Urothelium cell line (cell line): ENCODE measurements around the gene TMEM222.

Experiments used
- DNase-seq: peaks from one replicate; pipeline ENCODE4 v3.0.0; 2011; ENCODE audit warnings: low spot score, mixed read lengths
- FAIRE-seq: peaks from 2 replicates; lab custom pipeline; 2011; peaks lifted over from hg19 to GRCh38; lab: Jason Lieb, UNC

The TMEM222 gene

DNA sequence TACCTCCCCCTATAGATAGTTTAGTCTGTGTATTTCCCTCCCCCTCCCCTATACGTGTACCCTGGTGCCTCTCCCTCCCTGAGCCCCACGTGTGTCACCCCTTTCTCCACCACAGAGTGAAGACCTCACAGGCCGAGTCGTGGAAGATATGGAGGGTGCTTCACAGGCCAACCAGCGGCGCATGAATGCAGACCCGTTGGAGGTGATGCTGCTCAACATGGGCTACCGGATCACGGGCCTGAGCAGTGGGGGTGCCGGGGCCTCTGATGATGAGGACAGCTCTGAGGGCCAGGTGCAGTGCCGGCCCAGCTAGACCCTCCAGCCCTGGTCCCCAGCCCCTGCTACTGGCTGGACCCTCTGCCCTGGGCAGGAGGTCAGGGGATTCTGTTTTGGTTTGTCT lies 15.9 kb upstream of the TMEM222 start:
- no peak for DNase-seq
- FAIRE-seq = no peak

DNA sequence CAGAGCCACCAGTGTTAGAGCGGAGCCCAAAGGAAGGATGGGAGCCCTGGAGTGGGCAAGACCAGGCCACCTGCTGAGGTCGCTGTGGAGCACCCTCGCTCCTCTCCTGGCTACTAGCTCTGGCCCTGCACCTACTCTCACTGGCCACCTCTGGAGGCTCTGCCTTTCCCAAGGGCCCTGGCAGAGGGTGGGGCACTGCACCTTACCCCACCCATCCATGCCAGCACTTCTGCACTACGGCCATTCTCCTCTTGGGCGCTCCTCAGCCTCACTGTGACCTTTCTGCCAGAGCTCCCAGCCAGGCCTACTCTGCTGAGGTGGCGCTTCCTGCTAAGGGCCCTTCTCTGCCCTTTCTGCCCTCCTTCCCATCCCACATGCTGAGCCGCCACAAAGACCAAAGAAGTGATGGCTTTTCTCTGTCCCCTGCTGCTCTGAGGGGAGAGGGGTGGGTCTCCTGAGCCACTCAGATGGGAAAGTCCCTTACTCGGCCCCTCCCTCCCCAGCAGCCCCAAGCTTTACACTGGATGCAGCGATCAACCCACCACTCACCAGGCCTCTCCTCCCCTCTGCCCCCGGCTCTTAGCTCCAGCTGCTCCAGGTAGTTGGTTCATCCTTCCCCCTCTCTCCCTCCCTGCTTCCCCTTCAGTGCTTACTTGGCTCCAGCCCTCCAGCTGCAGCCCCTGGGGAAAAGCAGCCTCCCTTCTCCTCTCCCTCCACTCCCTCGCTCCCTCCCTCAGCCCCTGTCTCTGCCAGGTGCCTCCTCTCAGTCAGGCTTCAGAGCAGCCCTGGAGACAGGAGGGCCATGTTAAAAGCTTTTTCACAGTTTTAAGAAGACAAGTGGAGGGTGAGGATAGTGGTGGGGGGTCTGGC lies 14.8 kb upstream of the TMEM222 start:
- FAIRE-seq (no peak), DNase-seq (no peak)

DNA sequence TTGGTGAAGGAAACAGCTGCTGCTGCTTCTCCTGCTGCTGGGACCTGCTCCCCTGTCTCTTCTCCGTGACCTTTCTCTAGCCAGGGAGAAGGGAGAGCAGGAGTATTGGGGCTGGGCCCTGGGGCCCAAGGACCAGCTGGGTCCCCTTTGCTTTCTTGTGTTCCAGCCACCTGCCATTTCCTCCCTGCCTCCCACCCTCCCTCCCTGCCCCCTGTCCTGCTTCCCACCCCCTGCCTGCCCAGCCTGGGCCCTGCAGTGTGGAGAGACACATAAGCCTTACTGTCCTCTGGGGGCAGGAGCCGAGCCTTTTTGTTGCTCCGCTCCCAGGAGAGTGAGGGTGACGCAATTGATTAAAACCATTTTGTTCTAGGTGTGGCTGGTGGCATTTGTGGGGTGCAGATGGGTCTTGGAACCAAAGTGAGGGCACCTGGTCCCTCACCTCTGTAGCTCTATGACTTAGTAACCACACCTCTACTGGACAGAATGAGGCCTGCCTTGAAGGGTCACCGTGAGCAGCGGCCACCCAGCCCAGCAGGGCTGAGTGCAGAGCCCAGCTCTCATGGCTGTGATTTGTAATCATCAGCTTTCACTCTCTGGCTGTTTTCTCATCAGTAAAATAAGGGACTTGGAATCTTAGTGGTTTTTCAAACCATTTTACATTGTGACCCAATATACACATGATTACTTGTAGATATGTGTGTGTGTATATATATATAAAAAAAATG lies 13.9 kb upstream of the TMEM222 start:
- FAIRE-seq (no peak), DNase-seq (no peak)

DNA sequence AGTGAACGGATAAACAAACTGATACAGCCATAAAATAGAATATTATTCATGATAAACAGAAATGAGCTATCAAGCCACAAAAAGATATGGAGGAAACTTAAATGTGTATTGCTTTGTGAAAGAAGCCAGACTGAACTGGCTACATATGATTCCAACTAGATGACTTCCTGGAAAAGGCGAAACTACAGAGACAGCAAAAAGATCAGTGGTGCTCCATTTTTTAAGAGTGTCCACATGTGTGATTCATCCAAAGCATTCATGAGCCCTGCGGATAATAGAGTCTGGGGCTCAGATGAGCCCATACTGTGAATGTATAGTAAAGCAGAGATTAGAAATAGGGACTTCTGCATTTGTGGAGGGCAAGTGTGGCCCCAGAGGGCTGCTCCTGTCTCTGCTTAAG lies 7.8 kb upstream of the TMEM222 start:
- FAIRE-seq (no peak), DNase-seq (no peak)

DNA sequence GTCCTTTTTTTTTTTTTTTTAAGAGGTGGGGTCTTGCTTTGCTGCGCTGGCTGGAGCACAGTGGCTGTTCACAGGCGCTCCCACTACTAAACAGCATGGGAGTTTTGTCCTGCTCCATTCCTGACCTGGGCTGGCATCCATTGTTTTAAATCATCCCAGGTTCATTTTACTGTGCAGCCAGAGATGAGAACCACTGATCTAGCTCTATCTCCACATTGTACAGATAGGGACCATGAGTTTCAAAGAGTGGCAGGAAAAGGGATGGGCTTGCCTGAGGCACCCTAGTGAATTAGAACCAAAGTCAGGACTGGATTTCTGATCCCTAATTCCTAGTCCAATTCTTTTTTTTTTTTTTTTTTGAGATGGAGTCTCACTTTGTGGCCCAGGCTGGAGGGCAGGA lies 7.2 kb upstream of the TMEM222 start:
- DNase-seq (no peak), FAIRE-seq (no peak)

DNA sequence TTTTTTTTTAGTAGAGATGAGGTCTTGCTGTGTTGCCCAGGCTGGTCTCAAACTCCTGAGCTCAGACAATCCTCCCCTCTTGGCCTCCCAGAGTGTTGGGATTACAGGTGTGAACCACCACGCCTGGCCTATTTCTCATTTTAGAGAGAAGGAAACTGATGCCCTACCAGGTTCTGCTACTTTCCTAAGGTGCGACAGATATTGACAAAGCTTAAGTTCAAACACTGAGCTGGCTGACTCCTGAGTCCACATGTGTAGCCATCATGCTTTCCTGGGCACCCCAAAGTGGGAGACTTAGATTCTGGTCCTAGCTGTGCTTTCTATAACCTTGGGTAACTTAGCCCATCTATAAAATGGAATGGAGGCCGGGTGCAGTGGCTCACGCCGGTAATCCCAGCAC lies 5.1 kb upstream of the TMEM222 start:
- FAIRE-seq = no peak
- no peak for DNase-seq

DNA sequence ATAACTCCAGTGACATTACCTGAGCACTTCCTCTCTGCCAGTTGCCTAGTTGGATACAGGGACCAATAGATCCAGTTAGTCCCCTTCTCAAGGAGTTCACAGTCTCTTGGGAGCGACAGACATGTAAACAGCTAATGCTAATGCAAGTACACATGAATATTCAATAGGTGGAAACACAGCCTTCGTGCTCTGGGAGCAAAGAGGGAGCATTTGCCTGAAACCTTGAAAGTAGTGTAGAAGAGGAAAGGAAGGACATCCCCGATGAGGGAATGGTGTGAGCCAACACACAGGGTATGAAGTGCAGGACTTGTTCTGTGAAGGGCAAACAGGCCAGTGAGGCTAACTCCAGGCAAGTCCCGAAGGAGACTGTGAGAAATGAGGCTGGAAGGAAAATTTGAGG lies 3.8 kb upstream of the TMEM222 start:
- no peak for DNase-seq
- FAIRE-seq = no peak

DNA sequence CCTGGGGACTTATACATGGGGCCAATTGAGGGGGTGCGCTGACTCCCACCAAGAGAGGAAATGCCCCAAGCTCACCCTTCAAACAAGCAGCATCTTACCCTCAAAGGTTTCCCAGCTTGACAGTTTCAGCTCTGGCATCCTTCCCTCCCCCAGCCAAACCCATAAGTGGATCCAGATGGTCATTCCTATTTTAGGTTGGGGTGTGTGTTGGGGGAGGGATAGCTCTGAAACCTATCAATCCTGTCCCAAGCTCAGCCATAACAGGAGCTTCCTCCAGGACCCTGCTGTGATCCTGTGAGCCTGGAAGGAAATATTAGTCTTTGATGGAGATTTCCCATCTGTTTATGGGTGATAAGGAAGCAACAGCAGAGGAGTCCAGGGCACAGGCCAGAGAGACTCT lies 3.4 kb upstream of the TMEM222 start:
- no peak for DNase-seq

DNA sequence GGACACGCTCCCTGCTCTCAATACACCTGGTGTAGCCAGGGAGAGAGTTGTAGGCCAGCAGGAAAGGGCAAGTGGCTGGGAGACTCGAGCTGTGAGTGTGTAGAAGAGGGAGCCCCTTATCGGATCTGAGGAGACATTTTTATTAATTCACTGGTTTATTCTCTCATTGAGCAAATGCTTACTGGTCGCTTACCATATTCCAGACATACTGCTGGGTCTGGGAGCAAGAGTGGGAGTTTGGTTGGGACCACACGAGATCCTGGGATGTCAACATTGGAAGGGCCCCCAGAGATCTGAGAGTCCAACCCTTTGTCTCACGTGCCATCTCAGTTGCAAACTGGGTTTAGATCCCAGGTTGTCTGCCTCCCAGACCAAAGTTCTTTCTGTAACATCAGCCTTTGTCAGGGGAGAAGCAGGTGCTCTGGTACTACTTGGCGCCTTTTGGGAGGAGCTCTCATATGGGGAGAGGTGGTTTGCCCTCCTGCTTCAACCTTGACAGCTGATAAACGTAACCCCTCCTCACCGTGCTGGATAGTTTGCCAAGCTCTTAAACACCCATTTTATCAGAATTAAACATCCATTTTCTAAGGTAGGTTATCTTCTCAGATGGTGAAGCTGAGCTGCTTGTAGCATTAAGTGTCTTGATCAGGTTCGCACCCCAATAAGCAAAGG lies 742 bp downstream of the TMEM222 start:
- DNase-seq = no peak
- FAIRE-seq = no peak

More for the DNA sequence above, 3.4 kb upstream of the TMEM222 start:
- FAIRE-seq = no peak

DNA sequence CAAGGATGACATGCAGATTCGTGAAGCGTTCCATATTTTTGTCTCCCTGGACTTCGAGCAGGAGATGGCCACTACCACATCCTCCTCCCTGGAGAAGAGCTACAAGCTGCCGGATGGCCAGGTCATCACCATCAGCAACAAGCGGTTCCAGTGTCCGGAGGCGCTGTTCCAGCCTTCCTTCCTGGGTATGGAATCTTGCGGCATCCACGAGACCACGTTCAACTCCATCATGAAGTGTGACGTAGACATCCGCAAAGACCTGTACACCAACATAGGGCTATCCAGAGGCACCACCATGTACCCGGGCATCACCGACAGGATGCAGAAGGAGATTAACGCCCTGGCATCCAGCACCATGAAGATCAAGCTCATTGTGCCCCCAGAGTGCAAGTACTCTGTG lies 3.3 kb downstream of the TMEM222 start:
- no peak for DNase-seq
- FAIRE-seq = no peak

DNA sequence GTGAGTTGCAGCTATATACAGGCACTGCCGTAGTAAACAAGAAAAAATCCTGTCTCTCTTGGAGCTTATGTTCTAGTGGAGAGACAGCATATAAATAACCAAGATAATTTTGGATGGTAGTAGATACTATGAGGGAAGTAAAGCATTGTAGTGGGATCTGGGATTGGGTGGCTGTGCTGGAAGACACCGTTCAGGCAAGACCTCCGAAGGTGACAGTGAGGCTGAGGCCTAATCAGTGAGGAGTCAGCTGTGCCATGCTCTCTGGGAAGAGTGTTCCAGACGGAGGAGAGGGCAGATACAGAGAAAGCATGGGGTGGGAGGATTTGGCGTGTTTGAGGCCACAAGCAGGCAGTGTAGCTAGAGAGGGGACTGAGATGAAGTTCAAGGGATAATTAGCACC lies 6.0 kb downstream of the TMEM222 start:
- FAIRE-seq = no peak

DNA sequence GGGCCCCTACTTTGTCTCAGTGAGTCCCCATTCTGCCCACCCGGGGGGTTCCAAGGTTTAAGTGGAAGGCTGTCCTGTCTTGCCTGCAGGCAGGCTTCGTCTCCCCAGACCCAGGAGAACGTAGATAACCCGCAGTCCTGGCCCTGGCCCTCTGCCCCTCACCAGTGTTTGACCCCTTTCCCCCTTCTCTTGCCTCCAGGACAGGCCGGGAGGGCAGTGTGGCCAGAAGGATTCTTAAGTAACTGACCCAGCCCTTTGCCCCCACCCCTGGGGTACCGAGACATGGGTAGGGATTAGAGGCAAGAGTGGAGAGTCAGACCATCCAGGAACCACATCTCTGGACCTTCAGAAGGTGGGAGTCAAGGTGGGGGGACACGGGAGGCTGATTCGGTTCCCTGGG lies 8.8 kb downstream of the TMEM222 start:
- no peak for DNase-seq
- FAIRE-seq = no peak

More for the DNA sequence above, 6.0 kb downstream of the TMEM222 start:
- DNase-seq = no peak

DNA sequence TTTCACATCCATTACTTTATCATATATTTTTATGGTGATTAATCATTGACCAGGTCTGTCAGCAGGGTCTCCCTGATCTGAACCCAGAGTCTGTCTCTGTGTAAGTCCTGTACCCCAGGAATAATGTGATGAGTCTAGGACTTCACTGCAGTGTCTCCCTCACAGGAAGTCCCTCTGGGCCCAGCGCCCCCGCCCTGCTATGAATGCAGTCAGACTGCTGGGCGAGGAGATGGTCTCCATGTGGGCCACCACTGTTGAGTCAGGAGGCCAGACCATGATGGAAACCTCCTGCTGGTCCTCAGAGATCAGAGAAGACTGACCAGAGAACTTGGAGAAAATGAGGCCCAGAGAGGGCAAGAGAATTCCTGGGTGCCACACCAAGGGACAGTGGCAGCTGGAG lies 9.5 kb downstream of the TMEM222 start:
- DNase-seq (no peak), FAIRE-seq (no peak)

DNA sequence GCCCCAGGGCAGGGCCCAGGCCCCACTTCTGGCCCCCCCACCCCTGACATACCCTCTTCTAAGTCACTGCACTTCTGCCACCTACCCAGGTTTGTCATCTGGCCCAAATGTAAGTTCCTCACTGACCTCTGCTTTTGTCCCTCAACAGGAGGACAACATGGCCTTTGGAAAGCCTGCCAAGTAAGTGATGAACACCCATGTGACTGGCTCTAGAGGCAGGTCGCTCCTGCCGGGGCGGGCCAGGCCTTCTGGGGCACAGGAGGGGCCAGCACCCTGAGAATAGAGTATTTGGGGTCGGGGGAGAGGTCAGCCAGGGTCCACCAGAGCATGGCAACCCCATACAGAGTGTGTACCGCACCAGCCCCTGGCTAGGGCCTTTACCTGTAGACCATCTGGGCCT lies 10.0 kb downstream of the TMEM222 start:
- FAIRE-seq (no peak), DNase-seq (no peak)

DNA sequence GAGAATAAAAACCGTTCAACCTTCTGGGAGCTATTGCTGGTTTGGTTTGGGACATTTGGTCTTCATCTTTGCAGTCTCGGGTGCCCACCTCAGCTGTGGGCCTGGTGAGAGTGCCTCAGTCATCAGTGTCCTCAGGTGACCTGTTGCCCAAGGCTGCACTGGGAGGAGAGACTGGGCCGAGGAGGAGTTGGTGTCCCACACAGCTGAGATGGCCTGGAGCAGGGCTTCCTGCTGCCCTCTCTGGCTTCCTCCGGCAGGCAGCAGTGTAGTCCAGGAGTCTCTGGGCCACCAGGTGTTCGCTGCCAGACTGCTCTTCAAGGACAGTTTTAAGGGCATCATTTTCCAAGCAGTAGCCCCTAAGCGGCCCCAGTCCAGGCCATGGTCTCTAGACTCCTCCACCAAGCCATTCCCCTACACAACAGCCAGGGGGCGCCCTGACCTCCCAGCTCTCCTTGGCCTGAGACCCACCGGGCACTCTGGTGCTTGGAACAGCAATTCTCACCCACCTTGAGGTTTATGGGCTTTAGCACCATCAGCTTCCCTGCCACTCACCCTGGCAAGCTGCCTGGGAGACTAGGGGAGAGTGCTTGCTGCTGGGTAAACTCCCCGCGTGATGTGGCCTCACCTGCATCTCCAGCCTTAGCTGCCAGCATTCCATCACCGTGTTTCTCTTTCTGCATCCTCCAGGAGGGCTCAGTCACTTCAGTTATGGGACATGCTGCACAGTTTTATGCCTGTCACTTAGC lies 10.7 kb downstream of the TMEM222 start:
- DNase-seq = peak; percentile 73
- FAIRE-seq = peak; percentile 84

DNA sequence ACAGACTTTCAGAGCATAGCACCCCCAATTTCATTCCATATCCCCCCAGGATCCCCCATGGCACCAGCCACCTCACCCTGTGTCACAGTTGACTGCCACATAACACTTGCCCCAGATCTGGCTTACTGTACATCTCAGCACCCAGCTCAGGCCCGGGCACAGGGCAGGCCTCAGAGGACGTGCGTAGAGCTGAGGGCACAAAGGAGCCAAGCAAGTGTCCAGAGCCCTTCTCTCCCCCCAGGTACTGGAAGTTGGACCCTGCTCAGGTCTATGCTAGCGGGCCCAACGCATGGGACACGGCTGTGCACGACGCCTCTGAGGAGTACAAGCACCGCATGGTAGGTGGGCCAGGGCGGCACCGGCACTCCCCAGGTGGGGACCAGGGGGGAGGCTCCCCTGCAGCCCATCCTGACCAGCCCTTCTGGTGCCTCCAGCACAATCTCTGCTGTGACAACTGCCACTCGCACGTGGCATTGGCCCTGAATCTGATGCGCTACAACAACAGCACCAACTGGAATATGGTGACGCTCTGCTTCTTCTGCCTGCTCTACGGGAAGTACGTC lies 11.8 kb downstream of the TMEM222 start:
- DNase-seq (no peak), FAIRE-seq (no peak)

DNA sequence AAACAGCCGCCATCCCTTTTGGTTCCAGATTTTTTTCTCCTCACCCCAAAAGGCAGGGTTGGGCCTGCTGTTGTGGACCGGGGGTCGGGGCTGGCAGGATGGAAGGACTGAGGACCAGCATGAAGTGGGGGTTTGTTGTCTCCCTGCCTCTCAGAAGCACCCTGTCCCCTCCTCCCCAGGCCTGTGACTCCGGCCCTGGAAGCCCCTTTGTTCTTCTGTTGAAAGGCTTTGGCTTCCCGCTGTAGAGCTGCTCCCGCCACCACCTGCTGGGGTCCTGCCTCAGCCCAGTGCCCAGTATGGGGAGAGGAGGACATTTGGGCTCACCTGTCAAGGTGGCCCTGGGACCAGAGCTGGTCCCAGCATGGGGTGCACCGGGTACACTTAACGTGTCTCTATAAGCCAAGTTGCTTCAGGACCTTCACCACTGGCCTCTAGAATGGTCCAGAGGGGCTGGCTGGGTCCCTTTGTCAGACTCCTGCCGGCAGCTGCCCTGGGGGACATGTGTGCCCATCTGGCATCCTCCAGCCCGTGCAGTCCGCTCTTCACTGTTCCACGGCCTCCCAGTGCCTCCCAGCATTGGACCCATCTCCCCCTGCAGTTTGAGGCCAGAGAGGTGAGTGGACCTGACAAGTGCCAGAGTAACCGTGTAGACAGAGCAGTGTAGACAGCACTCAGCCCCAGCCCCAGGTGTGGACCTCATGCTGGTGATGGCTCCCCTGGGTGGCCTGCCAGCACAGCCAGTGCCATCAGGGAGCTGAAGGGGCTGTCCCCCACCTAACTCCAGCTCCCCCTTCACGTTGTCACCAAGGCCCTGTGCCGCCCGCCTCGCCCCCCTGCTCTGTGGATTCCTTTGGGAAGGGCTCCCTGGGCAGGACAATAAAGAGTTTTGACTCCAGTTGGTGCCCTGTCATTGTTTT lies 13.8 kb downstream of the TMEM222 start:
- FAIRE-seq (no peak), DNase-seq (no peak)

DNA sequence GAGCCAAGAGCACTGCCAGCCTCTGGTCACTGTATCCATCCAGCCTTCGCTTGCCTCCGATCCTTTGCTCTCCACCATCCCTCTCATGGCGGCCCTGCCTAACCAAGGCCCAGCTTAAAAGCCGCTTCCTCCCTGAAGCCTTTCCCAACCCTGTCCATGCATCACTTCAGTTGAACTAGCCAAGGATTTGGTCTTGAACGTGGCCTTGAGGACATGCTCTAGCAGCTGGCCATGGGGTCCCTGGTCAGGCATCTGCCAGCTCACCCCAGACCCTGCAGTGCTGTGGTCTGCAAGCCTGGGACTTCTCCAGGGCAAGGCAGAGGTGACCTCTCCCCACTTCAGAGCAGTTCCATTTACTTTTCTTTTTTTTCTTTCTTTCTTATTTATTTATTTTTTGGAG lies 14.8 kb downstream of the TMEM222 start:
- FAIRE-seq = no peak
- DNase-seq = no peak

DNA sequence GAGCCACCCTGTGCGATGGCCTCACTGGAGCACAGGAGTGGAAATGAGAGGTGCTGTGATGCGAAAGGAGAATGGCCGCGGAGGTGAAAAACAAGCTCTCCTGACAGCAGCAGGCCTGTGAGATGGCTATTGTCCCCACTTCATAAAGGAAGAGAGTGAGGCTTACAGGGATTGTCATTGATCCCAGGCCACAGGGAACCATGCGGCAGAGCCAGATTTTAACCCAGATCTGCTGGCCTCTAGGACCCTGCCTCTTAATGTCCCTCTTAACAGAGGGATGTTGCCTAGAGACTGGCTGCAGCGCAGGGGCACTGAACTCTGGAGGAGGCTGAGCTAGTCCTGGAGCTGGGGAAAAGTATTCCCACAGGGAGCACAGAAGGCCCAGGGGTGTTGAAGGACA lies 16.8 kb downstream of the TMEM222 start:
- no peak for DNase-seq

DNA sequence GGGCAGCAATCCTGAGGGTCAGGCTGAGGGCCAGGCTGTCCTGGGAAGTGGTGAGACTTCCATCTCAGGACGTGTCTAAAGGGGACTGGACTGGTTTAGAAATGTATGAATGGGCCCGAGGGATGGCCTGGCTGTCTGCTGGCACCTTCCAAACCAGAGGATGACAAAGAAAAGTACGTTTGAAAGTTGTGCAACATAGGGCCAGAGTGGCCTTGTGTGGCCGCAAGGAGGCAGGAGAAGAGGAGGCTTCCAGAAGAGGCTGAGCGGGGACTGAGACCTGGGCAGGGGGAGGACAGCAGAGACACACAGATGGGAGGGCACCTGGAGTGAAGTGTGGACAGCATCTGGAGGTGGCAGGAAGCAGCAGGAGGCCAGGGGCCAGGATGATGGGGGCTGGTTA lies 17.2 kb downstream of the TMEM222 start:
- FAIRE-seq = no peak
- DNase-seq = no peak

More for the DNA sequence above, 16.8 kb downstream of the TMEM222 start:
- FAIRE-seq = no peak
